GM10248 (cell line): ENCODE measurements around the gene RNF187.

Experiments
- CTCF ChIA-PET: fragments of 300-600 bp; sonication (Branson Sonifier 250); formaldehyde crosslinking; extraction: SDS; loops from one replicate; lab custom pipeline; 2021; ENCODE audit warnings: antibody characterized with exemption; lab: Yijun Ruan, JAX
- POLR2A ChIA-PET: fragments of 350-650 bp; sonication (Branson Sonifier 250); formaldehyde crosslinking; extraction: SDS; loops from one replicate; lab custom pipeline; 2020; ENCODE audit warnings: antibody characterized with exemption; lab: Yijun Ruan, JAX
- DNase-seq: peaks from one replicate; pipeline ENCODE4 v3.0.0; 2012; ENCODE audit errors: extremely low spot score
- TF ChIP-seq, protein P1 (sequence below): IDR thresholded peaks from 2 replicates; pipeline ENCODE4 v1.5.1; 2012; ENCODE audit warnings: mild to moderate bottlenecking, low read depth; ENCODE audit errors: extremely low read depth, missing control alignments, control extremely low read depth

Gene RNF187

DNA sequence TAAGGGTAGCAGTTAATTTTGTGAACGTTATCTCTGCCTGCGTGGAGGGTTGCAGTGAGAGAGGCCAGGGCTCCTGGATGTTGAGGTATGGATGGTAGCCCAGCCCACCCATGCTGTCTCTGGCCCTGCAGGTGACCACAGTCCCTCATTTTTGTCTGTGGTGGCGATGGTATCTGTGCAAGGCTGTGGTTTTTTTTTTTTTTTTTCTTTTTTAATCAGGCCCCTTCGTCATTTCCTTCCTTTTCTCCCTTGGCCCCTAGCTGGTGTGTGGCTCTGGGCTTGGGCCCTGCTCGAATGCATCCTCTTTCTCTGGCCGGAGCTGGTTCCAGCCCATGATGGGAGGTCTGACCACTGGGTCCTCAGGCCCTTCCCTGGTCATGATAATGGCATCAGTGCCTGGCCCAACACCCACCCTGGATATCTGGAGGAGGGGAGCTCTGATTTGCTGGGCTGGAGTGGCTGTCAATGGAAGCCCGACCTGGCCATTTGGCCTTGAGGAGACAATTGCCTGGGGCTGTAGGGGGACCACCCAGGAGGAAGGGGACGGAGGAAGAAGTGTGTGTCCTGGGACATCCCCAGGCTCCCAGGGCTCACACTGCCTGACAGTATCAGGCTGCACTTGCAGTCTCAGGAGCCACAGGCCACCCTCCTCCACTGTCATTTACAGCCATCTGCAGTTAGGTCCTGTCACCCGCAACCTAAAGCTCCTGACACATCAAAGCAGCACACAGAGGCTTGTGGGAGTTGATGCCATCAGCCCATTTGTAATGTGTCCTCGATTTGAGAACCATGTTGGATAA lies 8.1 kb upstream of the RNF187 start:
- CTCF ChIA-PET, result interaction anchor here (1.0 to 3.1 kb wide), 4 partner anchors 9 to 475 kb away, joined by 3 to 9 read pairs (median 4); no protein-coding TSS in a partner anchor
- DNase-seq, result no peak
- TF ChIP-seq, protein P1, sequence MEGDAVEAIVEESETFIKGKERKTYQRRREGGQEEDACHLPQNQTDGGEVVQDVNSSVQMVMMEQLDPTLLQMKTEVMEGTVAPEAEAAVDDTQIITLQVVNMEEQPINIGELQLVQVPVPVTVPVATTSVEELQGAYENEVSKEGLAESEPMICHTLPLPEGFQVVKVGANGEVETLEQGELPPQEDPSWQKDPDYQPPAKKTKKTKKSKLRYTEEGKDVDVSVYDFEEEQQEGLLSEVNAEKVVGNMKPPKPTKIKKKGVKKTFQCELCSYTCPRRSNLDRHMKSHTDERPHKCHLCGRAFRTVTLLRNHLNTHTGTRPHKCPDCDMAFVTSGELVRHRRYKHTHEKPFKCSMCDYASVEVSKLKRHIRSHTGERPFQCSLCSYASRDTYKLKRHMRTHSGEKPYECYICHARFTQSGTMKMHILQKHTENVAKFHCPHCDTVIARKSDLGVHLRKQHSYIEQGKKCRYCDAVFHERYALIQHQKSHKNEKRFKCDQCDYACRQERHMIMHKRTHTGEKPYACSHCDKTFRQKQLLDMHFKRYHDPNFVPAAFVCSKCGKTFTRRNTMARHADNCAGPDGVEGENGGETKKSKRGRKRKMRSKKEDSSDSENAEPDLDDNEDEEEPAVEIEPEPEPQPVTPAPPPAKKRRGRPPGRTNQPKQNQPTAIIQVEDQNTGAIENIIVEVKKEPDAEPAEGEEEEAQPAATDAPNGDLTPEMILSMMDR, result peak; percentile 9
- POLR2A ChIA-PET, result interaction anchor here (0.6 to 0.7 kb wide), 2 partner anchors 17 to 265 kb away, joined by 8 to 11 read pairs; no protein-coding TSS in a partner anchor

GRCh38 chr1:228483789-228484188 lies 3.4 kb upstream of the RNF187 start:
- POLR2A ChIA-PET, result no interaction called here
- CTCF ChIA-PET, result no interaction called here
- TF ChIP-seq, protein P1, result no peak
- no peak for DNase-seq

DNA sequence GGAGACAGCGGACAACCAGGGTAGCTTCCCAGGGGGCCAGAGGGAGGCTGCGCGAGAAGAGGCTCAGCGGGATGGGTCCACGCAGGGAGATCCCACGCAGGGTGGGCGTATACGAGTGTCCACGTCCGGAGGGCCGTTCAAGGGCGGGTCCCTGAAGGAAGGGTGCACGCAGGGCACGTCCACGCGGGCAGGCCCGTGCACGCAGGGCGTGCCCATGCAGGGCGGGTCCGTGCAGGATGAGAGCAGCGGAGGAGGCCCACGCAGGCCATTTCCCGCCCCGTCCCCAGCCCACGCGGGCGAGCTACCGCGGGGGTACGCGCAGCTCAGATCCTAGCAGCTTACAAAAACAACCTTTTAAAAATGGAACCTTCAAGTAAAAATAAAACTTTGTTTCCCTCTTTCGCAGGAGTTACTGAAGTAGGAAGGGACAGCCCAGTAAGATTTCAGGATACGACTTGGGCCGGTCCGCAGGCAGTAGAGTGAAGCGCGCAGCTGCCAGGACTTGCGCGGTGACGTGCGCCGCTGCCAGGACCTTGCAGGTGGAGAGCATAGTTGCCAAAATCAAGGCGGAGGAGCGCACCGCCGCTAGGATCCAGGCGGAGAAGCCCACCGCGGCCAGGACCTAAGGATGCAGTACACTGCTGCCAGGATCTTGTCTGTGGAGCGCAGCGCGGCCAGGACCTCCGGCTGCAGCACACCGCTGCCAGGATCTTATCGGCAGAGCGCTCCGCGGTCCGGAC lies 416 bp upstream of the RNF187 start:
- CTCF ChIA-PET, result interaction anchor here (0.9 to 2.9 kb wide), 3 partner anchors 14 to 28 kb away, joined by 3 to 17 read pairs (median 10); a partner anchor contains a TSS
- POLR2A ChIA-PET, result interaction anchor here (0.6 to 0.7 kb wide), 2 partner anchors 28 to 29 kb away, joined by 3 to 4 read pairs; a partner anchor contains a TSS
- DNase-seq, result peak; percentile 81
- TF ChIP-seq, protein P1, result no peak

DNA sequence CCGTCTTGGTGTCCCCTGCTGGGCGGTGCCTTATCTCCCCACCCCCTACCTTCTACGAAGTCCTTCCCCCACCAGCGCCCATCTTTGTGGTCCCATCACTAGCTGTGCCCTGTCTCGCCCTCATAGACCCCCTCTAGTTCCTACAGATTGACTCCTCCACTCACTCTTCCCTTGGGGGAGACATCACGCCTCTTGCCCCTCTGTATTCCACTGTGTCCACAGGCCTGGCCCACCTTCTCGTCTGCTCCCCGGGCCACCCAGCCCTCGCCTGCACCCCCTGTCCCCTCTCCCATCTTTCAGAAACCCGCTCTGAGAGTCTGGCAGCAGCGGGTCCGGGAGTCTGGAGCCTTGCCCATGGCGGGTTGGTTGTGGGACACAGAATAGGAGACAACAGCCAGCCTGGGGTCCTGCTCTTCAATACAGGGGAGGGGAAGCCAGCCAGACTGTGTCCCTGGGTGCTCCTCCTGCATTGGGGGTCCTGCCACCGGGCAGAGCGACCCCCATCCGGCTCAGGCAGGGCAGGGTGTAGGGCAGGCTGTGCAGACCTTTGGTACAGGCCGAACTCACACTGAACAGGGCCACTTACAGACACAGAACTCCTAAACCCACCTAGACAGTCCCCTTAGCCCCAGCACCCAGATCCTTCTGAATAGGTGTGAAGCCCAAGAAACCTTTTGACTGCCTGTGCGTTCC lies 1.1 kb downstream of the RNF187 start:
- no peak for DNase-seq
- POLR2A ChIA-PET, result no interaction called here
- CTCF ChIA-PET, result interaction anchor here (0.9 to 2.9 kb wide), 5 partner anchors 12 to 32 kb away, joined by 3 to 17 read pairs (median 4); no protein-coding TSS in a partner anchor
- TF ChIP-seq, protein P1, result no peak

- CTCF ChIA-PET, result interaction anchor here (0.9 to 2.1 kb wide), 6 partner anchors 9 to 33 kb away, joined by 3 to 16 read pairs (median 4); no protein-coding TSS in a partner anchor
- no peak for DNase-seq
- POLR2A ChIA-PET, result interaction anchor here (0.5 kb wide), 1 partner anchor 323 kb away, joined by 7 read pairs; the partner anchor contains the start of gene IBA57
- TF ChIP-seq, protein P1, result no peak
Observed at GRCh38 chr1:228488818-228489674, 1.9 kb downstream of the RNF187 start.
